Fibroblast of lung (primary cell): ENCODE results near the gene RPL10A. TPM values are rescaled to one million over a fixed set of nuclear protein-coding genes. Genes with fewer than 3 reads are reported as not detected.

Source experiments
- DNase-seq, 2 donors: peaks; one replicate each; pipeline versions ENCODE4 v3.0.0 to v3.0.0-alpha.2; 2010; ENCODE audit warnings: low read depth in 2 of 2
- H2AFZ ChIP-seq: 2 replicates; pipeline ENCODE4 v1.5.1; 2012; ENCODE audit warnings: low read length, control low read depth, inconsistent platforms
- H3K27ac ChIP-seq: 2 replicates; pipeline ENCODE4 v1.5.1; 2011; ENCODE audit warnings: low read length, control low read depth; ENCODE audit not compliant: insufficient read depth
- H3K27me3 ChIP-seq: 2 replicates; pipeline ENCODE4 v1.5.1; 2011; ENCODE audit warnings: mild to moderate bottlenecking, low read length; ENCODE audit not compliant: control insufficient read depth, insufficient read depth
- H3K36me3 ChIP-seq: 2 replicates; pipeline ENCODE4 v1.5.1; 2011; ENCODE audit warnings: low read length; ENCODE audit not compliant: control insufficient read depth, insufficient read depth
- H3K4me1 ChIP-seq: 2 replicates; pipeline ENCODE4 v1.5.1; 2011; ENCODE audit warnings: low read length; ENCODE audit not compliant: control insufficient read depth, insufficient read depth; ENCODE audit errors: extremely low read depth
- H3K4me2 ChIP-seq: 2 replicates; pipeline ENCODE4 v1.5.1; 2011; ENCODE audit warnings: low read length, control low read depth; ENCODE audit not compliant: insufficient read depth; ENCODE audit errors: extremely low read depth
- H3K4me3 ChIP-seq, 4 experiments: fragments of 200-600 bp in 1 of 4; sonication (generic) in 1 of 4; replicated peaks in 1 of 4; 2 replicates each; pipeline ENCODE4 v1.5.1; 2011 to 2016; ENCODE audit warnings: low read length in 4 of 4, low read depth in 3 of 4, mild to moderate bottlenecking in 3 of 4, control low read depth in 2 of 4, inconsistent platforms in 1 of 4, mixed read lengths in 1 of 4; ENCODE audit not compliant: insufficient read depth in 1 of 4; ENCODE audit errors: control extremely low read depth in 1 of 4
- H3K79me2 ChIP-seq: 2 replicates; pipeline ENCODE4 v1.5.1; 2012; ENCODE audit warnings: mild to moderate bottlenecking, low read length, inconsistent platforms; ENCODE audit not compliant: control insufficient read depth, insufficient read depth
- H3K9ac ChIP-seq: 2 replicates; pipeline ENCODE4 v1.5.1; 2011; ENCODE audit warnings: mild to moderate bottlenecking, low read length, control low read depth; ENCODE audit not compliant: insufficient read depth
- H3K9me3 ChIP-seq: 2 replicates; pipeline ENCODE4 v1.5.1; 2012; ENCODE audit warnings: low read depth, low read length; ENCODE audit not compliant: control insufficient read depth, insufficient read depth
- H4K20me1 ChIP-seq: 2 replicates; pipeline ENCODE4 v1.5.1; 2011; ENCODE audit warnings: low read length; ENCODE audit not compliant: control insufficient read depth, insufficient read depth; ENCODE audit errors: extremely low read depth
- EZH2 ChIP-seq: IDR thresholded peaks from 2 replicates; pipeline ENCODE4 v1.5.1; 2012; ENCODE audit warnings: low read length, control low read depth, mild to moderate bottlenecking; ENCODE audit errors: missing control alignments
- polyA plus RNA-seq, 2 donors: library from polyadenylated mRNA; depleted of rRNA in 1 of 2; stranded (reverse) in 1 of 2; unstranded in 1 of 2; fragments of >200 nt; gene quantifications; 2 replicates each; pipeline ENCODE4 v1.2.1, GENCODE V29; 2011 to 2012; ENCODE audit warnings: missing spikeins in 1 of 2
- total RNA-seq: library from RNA; depleted of rRNA; stranded (reverse); fragments of >200 nt; gene quantifications from 2 replicates; pipeline ENCODE4 v1.2.1, GENCODE V29; 2014
- TF ChIP-seq, protein P1 (sequence below), 2 donors: IDR thresholded peaks in 1 of 2; conservative IDR thresholded peaks in 1 of 2; 1 replicate in 1 of 2; 2 replicates in 1 of 2; pipeline ENCODE4 v1.5.1; 2011 to 2012; ENCODE audit warnings: low read length in 2 of 2, control low read depth in 1 of 2, inconsistent platforms in 1 of 2, low read depth in 1 of 2, mild to moderate bottlenecking in 1 of 2

Gene RPL10A
- total and polyA plus RNA-seq, 2 donors (not counting 1 experiment from before 2014, with no cell fraction given), result 1,754 to 1,911 TPM

DNA sequence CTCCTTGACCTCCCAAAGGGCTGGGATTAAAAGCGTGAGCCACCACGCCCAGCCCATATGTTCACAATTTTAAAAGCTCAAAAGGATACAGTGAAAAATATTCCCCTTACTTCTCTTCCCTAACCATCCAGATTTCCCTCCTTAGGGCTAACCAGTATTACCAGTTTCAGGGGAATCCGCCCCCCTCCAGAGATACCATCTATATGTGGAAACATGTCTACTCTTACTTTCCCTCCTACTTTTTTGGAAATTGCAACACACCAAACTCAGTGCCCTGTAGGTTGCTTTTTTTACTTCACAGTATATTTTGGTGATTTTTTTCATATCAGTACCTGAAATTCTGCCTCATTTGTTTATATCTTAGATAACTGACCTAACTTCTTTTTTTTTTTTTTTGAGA is 6.9 kb upstream of the RPL10A start:
- no peak overlapping the region for H3K4me2 ChIP-seq
- no peaks in the 10 kb centered on the region for H3K79me2 ChIP-seq
- no peak overlapping the region for H3K4me3 ChIP-seq
- no peaks in the 10 kb centered on the region for H4K20me1 ChIP-seq
- no peak overlapping the region for H3K9ac ChIP-seq
- H3K4me1 ChIP-seq, result no peaks in the 10 kb centered on the region
- H3K9me3 ChIP-seq, result no peaks in the 10 kb centered on the region
- no peaks in the 10 kb centered on the region for H3K27me3 ChIP-seq
- peaks cover 6% of the 10 kb centered on the region for H3K36me3 ChIP-seq
- no peak for DNase-seq
- H2AFZ ChIP-seq, result no peak overlapping the region
- TF ChIP-seq, protein P1, sequence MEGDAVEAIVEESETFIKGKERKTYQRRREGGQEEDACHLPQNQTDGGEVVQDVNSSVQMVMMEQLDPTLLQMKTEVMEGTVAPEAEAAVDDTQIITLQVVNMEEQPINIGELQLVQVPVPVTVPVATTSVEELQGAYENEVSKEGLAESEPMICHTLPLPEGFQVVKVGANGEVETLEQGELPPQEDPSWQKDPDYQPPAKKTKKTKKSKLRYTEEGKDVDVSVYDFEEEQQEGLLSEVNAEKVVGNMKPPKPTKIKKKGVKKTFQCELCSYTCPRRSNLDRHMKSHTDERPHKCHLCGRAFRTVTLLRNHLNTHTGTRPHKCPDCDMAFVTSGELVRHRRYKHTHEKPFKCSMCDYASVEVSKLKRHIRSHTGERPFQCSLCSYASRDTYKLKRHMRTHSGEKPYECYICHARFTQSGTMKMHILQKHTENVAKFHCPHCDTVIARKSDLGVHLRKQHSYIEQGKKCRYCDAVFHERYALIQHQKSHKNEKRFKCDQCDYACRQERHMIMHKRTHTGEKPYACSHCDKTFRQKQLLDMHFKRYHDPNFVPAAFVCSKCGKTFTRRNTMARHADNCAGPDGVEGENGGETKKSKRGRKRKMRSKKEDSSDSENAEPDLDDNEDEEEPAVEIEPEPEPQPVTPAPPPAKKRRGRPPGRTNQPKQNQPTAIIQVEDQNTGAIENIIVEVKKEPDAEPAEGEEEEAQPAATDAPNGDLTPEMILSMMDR (conservative IDR thresholded peaks at IDR 0.05 in 1 of 2, IDR thresholded peaks at IDR 0.05 in 1 of 2; ENCODE audit: low read depth in 1 of 2, low read length in 2 of 2), result no peak
- TF ChIP-seq EZH2, result no peak
- no peak overlapping the region for H3K27ac ChIP-seq

- H3K27me3 ChIP-seq, result no peaks in the 10 kb centered on the region
- peaks cover 4% of the 10 kb centered on the region for H3K36me3 ChIP-seq
- no peak for DNase-seq
- peaks cover 3% of the 10 kb centered on the region for H3K4me1 ChIP-seq
- no peak overlapping the region for H3K4me3 ChIP-seq
- TF ChIP-seq, protein P1 (conservative IDR thresholded peaks at IDR 0.05 in 1 of 2, IDR thresholded peaks at IDR 0.05 in 1 of 2; ENCODE audit: low read depth in 1 of 2, low read length in 2 of 2), result no peak
- no peak for TF ChIP-seq EZH2
- H3K27ac ChIP-seq, result no peak overlapping the region
- H3K9ac ChIP-seq, result no peak overlapping the region
- no peaks in the 10 kb centered on the region for H3K9me3 ChIP-seq
- no peaks in the 10 kb centered on the region for H4K20me1 ChIP-seq
- H3K79me2 ChIP-seq, result peaks cover 1% of the 10 kb centered on the region
- no peak overlapping the region for H2AFZ ChIP-seq
- H3K4me2 ChIP-seq, result no peak overlapping the region
These were observed 4.9 kb upstream of the RPL10A start for GRCh38 chr6:35463292-35463691.

- Histone ChIP-seq H3K79me2 (peaks cover 25% of the 10 kb centered on the region), H3K36me3 (peaks cover 19% of the 10 kb centered on the region), H3K4me3 (no peak overlapping the region), H4K20me1 (peaks cover 7% of the 10 kb centered on the region), H3K4me2 (no peak overlapping the region), H3K9me3 (no peaks in the 10 kb centered on the region), H3K4me1 (peaks cover 6% of the 10 kb centered on the region), H3K27ac (no peak overlapping the region), H3K27me3 (no peaks in the 10 kb centered on the region), H3K9ac (no peak overlapping the region), H2AFZ (no peak overlapping the region)
- TF ChIP-seq, protein P1 (conservative IDR thresholded peaks at IDR 0.05 in 1 of 2, IDR thresholded peaks at IDR 0.05 in 1 of 2; ENCODE audit: low read depth in 1 of 2, low read length in 2 of 2), result no peak
- no peak for TF ChIP-seq EZH2
- DNase-seq, result no peak
These were observed 2.6 kb upstream of the RPL10A start for GRCh38 chr6:35465646-35466045.
